Measurements from ENCODE around the gene MAML2. TPM values are rescaled to one million over a fixed set of nuclear protein-coding genes. Genes with fewer than 3 reads are reported as not detected.

Gene MAML2
- total RNA-seq, 4 donors from 2014 or later: 15.9 to 31.9 (median 24.9) TPM

DNA sequence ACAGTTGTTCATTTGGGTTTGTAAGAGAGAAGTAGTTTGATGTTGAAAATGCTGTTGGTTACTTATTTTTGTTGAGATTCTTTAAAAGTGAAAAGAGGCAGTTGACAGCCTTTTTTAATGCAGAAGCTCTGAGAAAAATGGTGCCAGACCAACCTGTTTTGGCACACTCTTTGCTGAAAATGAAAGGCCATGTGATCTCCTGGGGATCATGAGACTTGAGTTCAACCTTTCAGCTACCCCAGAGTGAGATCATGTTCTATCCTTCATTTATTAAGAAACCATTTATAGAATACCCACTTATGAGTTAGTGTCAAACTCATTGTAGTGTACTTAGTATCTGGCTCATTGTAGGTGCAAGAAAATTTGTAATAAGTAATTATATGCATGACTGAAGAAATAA lies 196.2 kb downstream of the MAML2 start:
- DNase-seq: no peak
- Histone ChIP-seq H3K36me3 (no peaks in the 10 kb centered on the region), H3K27me3 (no peaks in the 10 kb centered on the region), H3K4me1 (peaks cover 0 to 3% (median 1%) of the 10 kb centered on the region in 4 donors), H3K4me3 (no peak overlapping the region), H3K27ac (no peak overlapping the region), H3K9me3 (no peaks in the 10 kb centered on the region)
- in situ Hi-C loops (cut with MboI; ENCODE audit: low pct_ligation_motif_present in 1 of 4, low pct_unique_long_range_greater_than_20kb in 1 of 4, low sequenced_read_pairs in 3 of 4) (no loop called here), intact Hi-C loops (cut with DNase I; ENCODE audit: low total_unique reads) (no loop called here)
- TF ChIP-seq EP300 (IDR thresholded peaks at IDR 0.05; ENCODE audit: low read depth) (no peak), POLR2A (IDR thresholded peaks at IDR 0.05) (no peak), POLR2AphosphoS5 (IDR thresholded peaks at IDR 0.05) (no peak)
- TF ChIP-seq, protein P1, sequence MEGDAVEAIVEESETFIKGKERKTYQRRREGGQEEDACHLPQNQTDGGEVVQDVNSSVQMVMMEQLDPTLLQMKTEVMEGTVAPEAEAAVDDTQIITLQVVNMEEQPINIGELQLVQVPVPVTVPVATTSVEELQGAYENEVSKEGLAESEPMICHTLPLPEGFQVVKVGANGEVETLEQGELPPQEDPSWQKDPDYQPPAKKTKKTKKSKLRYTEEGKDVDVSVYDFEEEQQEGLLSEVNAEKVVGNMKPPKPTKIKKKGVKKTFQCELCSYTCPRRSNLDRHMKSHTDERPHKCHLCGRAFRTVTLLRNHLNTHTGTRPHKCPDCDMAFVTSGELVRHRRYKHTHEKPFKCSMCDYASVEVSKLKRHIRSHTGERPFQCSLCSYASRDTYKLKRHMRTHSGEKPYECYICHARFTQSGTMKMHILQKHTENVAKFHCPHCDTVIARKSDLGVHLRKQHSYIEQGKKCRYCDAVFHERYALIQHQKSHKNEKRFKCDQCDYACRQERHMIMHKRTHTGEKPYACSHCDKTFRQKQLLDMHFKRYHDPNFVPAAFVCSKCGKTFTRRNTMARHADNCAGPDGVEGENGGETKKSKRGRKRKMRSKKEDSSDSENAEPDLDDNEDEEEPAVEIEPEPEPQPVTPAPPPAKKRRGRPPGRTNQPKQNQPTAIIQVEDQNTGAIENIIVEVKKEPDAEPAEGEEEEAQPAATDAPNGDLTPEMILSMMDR (IDR thresholded peaks at IDR 0.05): no peak

DNA sequence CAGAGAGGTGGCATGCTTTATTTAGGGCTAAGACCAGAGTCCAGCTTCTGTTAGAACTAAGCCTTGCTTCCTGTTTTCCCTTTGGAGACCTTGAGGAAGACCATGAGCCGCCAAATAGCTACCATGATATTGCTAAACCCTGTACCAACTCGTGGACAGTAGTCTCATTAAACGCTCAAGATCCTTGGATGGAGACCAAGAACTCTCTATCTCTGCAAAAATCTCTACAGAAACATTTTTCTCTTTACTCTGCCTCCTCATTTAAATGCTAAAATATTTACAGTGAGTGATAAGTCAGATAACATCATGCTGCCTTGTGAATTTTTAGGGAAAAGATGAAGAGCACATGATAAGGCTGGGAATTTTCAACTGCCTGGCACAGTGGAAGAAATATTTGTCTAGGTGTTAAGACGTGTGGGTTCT lies 197.8 kb downstream of the MAML2 start:
- no peaks in the 10 kb centered on the region for H3K27me3 ChIP-seq
- intact Hi-C loops (cut with DNase I; ENCODE audit: low total_unique reads): no loop called here
- TF ChIP-seq, protein P1 (IDR thresholded peaks at IDR 0.05): no peak
- TF ChIP-seq EP300 (IDR thresholded peaks at IDR 0.05; ENCODE audit: low read depth) (no peak), POLR2AphosphoS5 (IDR thresholded peaks at IDR 0.05) (no peak), POLR2A (IDR thresholded peaks at IDR 0.05) (no peak)
- WGBS, 2 donors (ENCODE audit: low coverage in 1 of 2): 61 to 71% methylated on average over 3 to 4 of the region's 4 CpGs
- no peaks in the 10 kb centered on the region for H3K36me3 ChIP-seq
- peaks cover 0 to 3% (median 1%) of the 10 kb centered on the region in 4 donors for H3K4me1 ChIP-seq
- H3K4me3 ChIP-seq: no peak overlapping the region
- in situ Hi-C loops (cut with MboI; ENCODE audit: low pct_ligation_motif_present in 1 of 4, low pct_unique_long_range_greater_than_20kb in 1 of 4, low sequenced_read_pairs in 3 of 4): no loop called here
- no peaks in the 10 kb centered on the region for H3K9me3 ChIP-seq
- no peak overlapping the region for H3K27ac ChIP-seq
- DNase-seq: no peak

DNA sequence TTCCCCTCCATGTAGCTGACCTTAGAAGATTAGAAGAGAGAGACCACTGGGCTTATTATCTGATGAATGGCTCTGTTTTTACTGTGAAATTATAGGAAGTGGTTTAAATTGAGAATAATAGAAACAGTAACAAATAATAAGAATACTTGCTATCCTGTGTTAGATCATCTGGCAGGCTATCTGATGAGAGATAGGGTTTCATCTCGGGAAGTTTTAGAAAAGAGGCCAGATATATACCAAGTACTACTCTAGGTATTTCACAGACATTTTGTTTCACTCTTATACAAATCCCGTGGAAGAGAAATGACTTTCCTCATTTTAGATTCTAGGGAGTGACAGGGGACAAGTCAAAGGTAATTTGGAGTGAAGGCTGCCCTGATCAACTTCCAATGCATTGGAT lies 198.4 kb downstream of the MAML2 start:
- intact Hi-C loops (cut with DNase I; ENCODE audit: low total_unique reads): no loop called here
- DNase-seq: no peak
- Histone ChIP-seq H3K27me3 (no peaks in the 10 kb centered on the region), H3K4me1 (peaks cover 0 to 3% (median 1%) of the 10 kb centered on the region in 4 donors), H3K4me3 (no peak overlapping the region), H3K9me3 (no peaks in the 10 kb centered on the region), H3K36me3 (no peaks in the 10 kb centered on the region), H3K27ac (no peak overlapping the region)
- in situ Hi-C loops (cut with MboI; ENCODE audit: low pct_ligation_motif_present in 1 of 4, low pct_unique_long_range_greater_than_20kb in 1 of 4, low sequenced_read_pairs in 3 of 4): no loop called here
- TF ChIP-seq EP300 (IDR thresholded peaks at IDR 0.05; ENCODE audit: low read depth) (no peak), POLR2A (IDR thresholded peaks at IDR 0.05) (no peak), POLR2AphosphoS5 (IDR thresholded peaks at IDR 0.05) (no peak)
- TF ChIP-seq, protein P1 (IDR thresholded peaks at IDR 0.05): no peak
- WGBS, 2 donors (ENCODE audit: low coverage in 1 of 2): 83 to 86% methylated on average over 2 of the region's 2 CpGs

DNA sequence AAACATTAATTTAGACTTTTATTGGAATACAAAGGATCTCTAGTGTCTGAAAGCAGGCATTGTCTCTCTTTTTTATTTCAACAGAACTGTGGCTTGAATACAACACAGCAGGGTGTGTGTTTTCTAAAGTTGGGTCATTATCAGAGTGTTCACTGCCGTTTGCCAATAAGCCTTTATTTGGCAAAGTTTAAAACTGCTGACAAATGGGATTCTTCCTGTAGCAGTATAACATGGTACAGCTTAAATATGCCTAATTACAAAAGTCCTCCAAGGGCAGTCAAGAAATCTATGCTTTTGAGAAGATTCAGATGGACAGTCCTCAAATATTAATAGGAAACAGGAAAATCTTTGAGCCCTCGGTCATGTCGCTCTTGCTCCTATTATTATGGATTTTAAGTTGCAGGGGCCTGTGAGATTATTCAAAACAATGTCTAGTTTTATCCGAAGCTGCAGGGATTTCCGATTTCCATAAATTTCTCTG lies 199.9 kb downstream of the MAML2 start:
- Histone ChIP-seq H3K9me3 (no peaks in the 10 kb centered on the region), H3K4me3 (no peak overlapping the region), H3K4me1 (peaks cover 0 to 3% (median 1%) of the 10 kb centered on the region in 4 donors), H3K27me3 (no peaks in the 10 kb centered on the region), H3K27ac (no peak overlapping the region), H3K36me3 (no peaks in the 10 kb centered on the region)
- in situ Hi-C loops (cut with MboI; ENCODE audit: low pct_ligation_motif_present in 1 of 4, low pct_unique_long_range_greater_than_20kb in 1 of 4, low sequenced_read_pairs in 3 of 4) (no loop called here), intact Hi-C loops (cut with DNase I; ENCODE audit: low total_unique reads) (no loop called here)
- WGBS, 2 donors (ENCODE audit: low coverage in 1 of 2): 52 to 82% methylated on average over 5 of the region's 5 CpGs
- no peak for DNase-seq
- TF ChIP-seq POLR2AphosphoS5 (IDR thresholded peaks at IDR 0.05): no peak
- TF ChIP-seq, protein P1 (IDR thresholded peaks at IDR 0.05): no peak
- no peak for TF ChIP-seq POLR2A (IDR thresholded peaks at IDR 0.05)
- TF ChIP-seq EP300 (IDR thresholded peaks at IDR 0.05; ENCODE audit: low read depth): no peak
